GM19463 (cell line): ENCODE results near the gene COL21A1.
"Not testable (repeated sequence)": the region's sequence is repeated elsewhere in the genome, so short reads cannot be mapped to it uniquely, and the experiment has no call there.

ENCODE experiments used
- ATAC-seq: cut with Tn5 transposase; IDR thresholded peaks from one replicate; pipeline ENCODE4 v1.9.1; 2021; ENCODE audit warnings: mild to moderate bottlenecking, moderate library complexity; ENCODE audit not compliant: unreplicated experiment

COL21A1 gene

DNA sequence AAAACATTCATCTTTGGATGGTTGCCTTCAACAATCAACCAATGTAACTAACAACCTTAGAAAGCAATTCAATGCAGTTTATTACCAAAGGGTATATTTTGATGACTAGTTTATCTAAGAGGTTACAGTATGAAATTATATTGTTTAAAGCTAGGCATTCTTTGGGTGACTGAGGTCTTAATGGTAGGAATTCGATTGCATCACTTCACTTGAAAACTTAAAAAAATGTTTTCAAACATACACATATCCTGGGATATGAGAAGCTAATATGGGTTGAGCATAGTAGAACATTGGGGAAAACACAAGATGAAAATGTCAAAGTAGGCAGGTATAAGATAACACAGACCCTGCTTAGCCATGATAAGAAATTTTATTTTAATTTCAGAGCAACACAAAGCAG, 227.4 kb downstream of the COL21A1 start:
- ATAC-seq = no peak

DNA sequence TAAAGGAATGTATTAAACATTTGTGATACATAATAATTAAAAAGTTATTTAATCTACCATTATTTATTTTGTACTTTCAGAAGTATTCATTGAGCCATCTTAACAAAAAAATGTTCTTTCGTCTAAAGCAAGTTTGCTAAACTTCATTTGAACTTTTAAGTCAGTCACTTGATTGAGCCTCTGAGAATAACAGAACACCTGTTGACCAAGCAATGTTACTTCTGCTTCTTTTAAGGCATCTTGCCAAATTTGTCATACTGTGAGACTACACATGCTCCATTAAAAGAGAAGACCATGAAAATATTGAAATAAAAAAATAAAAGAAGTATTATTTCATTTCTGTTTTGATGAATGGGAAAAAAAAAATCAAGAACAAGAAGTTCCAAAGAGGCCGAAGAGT, 230.2 kb downstream of the COL21A1 start:
- no peak for ATAC-seq

DNA sequence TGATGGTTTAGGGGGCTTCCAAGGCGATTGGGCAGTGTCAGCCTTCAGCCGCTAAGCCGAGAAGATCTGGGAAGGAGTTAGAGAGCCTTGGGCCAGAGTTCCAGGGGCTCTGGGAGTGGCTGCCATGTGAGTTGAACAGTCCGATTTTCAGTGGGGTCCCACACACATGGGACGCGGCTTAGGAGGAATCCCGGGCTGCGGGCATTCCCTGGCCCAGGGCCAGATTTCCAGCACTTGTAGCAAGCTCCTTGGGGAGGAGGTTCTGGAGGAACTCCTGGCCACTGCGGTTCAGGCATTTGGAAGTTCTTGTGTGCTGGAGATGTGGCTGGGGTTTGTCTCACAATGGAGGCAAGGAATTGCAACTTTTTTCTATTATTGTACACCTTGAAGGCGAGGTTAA, 233.3 kb downstream of the COL21A1 start:
- ATAC-seq = not testable (repeated sequence)

DNA sequence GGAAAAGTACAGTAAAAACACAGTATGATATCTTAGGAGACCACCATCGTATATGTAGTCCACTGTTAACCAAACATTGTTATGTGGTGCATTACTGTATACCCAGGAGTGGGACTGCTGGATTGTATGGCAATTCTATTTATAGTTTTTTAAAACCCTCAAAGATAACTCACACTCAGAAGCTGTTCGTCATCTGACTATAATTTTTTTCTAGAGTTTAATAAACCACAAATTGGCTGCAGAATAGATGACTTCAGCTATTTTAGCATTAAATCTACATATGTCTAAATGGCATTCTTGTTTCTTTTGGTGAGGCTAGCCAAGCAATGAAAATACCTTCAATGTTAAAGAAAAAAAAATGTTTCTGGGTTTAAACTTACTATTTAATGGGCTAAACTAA, 237.7 kb downstream of the COL21A1 start:
- ATAC-seq = no peak
